HG03196 (cell line): Measurements from ENCODE around the gene HELZ2.

ENCODE experiments used
- ATAC-seq: cut with Tn5 transposase; IDR thresholded peaks from one replicate; pipeline ENCODE4 v1.9.1; 2021; ENCODE audit not compliant: unreplicated experiment

Gene HELZ2

DNA sequence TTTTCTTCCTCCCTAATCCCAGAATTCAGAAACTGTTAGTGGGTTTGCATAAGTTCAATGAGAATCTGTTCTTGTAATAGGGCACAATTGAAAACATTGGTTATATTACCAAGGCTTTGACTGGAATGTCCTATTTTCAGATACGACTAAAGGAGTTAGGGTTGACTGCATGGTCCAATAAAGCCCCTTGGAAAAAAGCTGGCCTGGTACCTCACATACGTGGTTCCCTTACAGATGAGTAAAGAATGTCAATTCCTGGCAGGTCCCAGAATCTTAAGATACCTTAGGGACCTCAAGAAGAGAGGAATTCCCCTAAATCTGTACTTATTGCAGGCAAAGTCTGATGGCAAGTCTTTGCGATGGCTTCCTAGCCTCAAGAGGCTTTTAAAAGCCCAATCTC lies 48.9 kb downstream of the HELZ2 start:
- no peak for ATAC-seq
